NCI-H345 (cell line): ENCODE measurements around the gene MTG1.
"Not testable (repeated sequence)": the region's sequence is repeated elsewhere in the genome, so short reads cannot be mapped to it uniquely, and the experiment has no call there.

Experiments used
- DNase-seq: peaks from one replicate; lab custom pipeline; 2025; lab: John Stamatoyannopoulos, UW

The MTG1 gene

DNA sequence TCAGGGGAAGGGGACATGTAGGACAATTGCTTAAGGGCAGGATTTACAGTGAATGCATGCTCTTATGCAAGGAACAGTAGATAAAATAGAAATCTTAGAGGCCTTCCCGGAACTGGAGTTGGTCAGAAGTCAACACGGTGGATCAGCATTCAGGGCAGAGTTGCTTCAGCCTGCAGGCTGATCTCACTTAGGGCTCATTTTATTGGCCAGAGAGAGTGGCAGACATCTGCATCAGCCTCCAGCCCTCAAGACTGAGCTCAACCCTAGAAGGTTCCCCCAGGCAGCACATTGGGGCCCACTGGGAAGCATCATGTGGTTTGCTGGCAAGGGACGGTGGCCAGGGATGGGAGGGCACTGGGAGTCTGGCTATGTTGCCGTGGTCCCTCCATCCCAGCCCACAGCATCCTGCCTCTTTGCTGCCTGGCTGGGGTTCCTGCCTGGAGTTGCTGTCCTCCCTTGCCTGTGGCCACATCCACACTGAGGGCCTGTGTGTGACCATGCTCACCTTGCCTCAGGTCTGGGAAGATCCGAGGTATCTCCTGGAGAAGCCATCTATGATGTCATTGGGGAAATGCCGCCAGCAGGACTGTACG, 72.8 kb downstream of the MTG1 start:
- DNase-seq: no peak

DNA sequence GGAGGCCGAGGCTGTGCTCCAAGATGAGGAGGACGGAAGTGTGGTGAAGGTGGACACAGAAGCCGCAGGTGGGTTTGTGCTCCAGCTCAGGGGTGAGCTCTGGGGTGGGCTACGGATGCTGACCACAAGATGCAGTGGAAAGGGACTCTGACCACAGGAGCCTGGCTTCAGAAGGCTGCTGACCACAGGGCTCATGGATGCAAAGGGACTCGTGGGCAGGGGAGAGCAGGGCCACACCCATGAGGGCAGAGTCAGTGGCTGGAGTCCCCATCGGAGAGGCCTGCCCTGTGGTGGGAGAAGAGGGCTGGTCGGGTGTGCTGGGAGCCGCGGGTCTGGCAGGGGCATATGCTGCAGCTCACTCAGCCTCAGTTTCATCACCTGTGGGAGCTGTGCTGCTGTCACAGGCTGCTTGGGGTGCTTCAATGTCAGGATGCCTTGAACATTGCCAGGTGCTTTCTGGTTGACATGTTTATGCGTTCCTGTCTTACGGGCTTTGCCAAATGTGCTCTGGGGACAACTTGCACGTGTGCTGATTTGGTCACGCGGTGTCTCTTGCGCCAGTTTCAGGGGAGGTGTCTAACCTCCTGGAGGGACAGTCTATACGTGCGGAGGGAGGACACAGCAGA, 73.4 kb downstream of the MTG1 start:
- no peak for DNase-seq

DNA sequence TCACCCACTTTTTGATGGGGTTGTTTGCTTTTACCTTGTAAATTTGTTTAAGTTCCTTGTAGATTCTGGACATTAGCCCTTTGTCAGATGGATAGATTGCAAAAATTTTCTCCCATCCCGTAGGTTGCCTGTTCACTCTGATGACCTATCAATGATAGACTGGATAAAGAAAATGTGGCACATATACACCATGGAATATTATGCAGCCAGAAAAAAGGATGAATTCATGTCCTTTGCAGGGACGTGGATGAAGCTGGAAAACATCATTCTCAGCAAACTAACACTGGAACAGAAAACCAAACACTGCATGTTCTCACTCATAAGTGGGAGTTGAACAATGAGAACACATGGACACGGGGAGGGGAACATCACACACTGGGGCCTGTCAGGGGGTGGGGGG, 75.2 kb downstream of the MTG1 start:
- DNase-seq: not testable (repeated sequence)

DNA sequence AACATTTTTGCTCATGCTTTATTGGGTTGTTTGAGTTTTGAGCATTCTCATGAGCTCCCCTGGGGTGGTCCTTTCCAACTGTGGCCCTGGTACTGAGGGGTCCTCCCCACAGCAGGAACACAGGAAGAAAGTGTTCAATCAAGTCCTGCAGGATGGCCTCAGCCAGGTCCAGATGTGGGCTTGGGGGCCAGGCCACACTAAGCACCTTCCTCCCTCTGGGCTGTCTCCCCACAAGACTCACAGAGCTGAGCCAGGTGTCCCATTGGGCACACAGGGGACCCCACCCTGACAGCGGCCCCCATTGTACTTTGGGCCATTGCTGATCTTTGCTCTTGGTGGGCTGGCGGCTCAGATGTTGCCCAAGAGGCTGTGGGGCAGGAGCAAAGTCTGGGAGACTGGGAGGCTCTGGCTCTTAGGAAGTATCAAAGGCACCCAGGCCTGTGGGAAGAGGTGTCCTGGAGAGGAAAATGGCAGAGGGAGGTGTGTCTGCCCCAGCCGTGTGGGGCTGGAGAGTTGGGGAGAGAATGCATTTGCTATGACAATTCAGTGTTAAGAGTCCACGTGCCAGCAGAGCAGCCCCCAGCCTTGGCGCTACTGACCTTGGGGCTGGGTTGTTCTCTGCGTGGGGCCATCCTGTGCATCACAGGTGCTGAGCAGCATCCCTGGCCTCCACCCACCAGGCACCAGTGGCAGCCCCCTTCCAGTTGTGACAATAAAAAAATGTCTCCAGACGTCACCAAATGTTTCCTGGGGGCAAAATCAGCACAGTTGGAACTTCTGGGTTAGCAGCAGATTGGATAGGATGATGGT, 77.5 kb downstream of the MTG1 start:
- DNase-seq: no peak
